ENCODE measurements around the gene MBD3L5.

DNA sequence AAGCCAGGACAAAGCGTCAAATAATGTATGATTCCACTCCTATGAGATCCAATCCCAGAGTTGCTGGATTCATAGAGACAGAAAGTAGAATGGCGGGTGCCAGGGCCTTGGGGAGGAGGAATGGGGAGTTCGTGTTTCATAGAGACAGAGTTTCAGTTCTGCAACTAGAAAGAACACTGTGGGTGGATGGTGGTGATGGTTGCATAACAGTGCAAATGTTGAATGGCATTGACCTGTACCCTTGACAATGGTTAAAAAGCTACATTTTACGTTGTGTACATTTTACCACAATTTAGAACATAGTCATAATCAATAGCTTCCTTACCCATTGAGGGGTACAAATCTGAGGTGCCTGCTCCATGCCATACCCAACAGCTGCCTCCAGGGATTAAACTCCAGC lies 42.5 kb upstream of the MBD3L5 start:
- TF ChIP-seq, protein P1, sequence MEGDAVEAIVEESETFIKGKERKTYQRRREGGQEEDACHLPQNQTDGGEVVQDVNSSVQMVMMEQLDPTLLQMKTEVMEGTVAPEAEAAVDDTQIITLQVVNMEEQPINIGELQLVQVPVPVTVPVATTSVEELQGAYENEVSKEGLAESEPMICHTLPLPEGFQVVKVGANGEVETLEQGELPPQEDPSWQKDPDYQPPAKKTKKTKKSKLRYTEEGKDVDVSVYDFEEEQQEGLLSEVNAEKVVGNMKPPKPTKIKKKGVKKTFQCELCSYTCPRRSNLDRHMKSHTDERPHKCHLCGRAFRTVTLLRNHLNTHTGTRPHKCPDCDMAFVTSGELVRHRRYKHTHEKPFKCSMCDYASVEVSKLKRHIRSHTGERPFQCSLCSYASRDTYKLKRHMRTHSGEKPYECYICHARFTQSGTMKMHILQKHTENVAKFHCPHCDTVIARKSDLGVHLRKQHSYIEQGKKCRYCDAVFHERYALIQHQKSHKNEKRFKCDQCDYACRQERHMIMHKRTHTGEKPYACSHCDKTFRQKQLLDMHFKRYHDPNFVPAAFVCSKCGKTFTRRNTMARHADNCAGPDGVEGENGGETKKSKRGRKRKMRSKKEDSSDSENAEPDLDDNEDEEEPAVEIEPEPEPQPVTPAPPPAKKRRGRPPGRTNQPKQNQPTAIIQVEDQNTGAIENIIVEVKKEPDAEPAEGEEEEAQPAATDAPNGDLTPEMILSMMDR (IDR thresholded peaks at IDR 0.05), result no peak
- TF ChIP-seq POLR2A (IDR thresholded peaks at IDR 0.05) (no peak), POLR2AphosphoS5 (IDR thresholded peaks at IDR 0.05) (no peak), EP300 (IDR thresholded peaks at IDR 0.05) (no peak)
